ENCODE data around the gene SOX9.

The SOX9 gene

DNA sequence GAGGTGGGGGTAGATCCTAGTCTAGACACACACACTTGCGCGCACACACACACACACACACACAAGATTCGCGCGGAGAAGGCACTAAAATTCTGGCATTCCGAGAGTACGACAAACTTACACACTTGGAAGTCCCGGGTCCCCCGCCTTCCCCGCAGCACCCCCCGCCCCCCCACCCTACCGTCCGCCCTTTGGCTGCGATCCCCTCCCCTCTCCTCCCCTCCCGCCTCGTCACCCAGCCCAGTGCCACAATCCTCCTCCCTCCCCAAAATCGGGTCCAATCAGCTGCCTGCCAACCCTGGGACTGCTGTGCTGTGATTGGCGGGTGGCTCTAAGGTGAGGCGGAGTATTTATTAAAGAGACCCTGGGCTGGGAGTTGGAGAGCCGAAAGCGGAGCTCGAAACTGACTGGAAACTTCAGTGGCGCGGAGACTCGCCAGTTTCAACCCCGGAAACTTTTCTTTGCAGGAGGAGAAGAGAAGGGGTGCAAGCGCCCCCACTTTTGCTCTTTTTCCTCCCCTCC is at the start of gene SOX9:
SOX9 (plus strand) TSS at position 379 of the 522 bp plus-strand sequence. CDS start 372 bp downstream, outside the sequence.
- H3K4me3 ChIP-seq (ENCODE audit: low read depth, low read length): peak within 1 kb of the TSS; percentile 65
- ChIA-PET POLR2A (interaction anchor here (0.6 to 1.2 kb wide), 4 partner anchors 218 to 624 kb away, joined by 3 to 5 read pairs (median 3); no protein-coding TSS in a partner anchor), CTCF (interaction anchor here (0.7 to 3.4 kb wide), 12 partner anchors 11 to 1357 kb away, joined by 3 to 13 read pairs (median 4); no protein-coding TSS in a partner anchor)
- TF ChIP-seq, protein P1, sequence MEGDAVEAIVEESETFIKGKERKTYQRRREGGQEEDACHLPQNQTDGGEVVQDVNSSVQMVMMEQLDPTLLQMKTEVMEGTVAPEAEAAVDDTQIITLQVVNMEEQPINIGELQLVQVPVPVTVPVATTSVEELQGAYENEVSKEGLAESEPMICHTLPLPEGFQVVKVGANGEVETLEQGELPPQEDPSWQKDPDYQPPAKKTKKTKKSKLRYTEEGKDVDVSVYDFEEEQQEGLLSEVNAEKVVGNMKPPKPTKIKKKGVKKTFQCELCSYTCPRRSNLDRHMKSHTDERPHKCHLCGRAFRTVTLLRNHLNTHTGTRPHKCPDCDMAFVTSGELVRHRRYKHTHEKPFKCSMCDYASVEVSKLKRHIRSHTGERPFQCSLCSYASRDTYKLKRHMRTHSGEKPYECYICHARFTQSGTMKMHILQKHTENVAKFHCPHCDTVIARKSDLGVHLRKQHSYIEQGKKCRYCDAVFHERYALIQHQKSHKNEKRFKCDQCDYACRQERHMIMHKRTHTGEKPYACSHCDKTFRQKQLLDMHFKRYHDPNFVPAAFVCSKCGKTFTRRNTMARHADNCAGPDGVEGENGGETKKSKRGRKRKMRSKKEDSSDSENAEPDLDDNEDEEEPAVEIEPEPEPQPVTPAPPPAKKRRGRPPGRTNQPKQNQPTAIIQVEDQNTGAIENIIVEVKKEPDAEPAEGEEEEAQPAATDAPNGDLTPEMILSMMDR (IDR thresholded peaks at IDR 0.05; ENCODE audit: insufficient read depth, low read length, missing control alignments): no peak
- DNase-seq (ENCODE audit: low read depth, low spot score): peak; percentile 42

DNA sequence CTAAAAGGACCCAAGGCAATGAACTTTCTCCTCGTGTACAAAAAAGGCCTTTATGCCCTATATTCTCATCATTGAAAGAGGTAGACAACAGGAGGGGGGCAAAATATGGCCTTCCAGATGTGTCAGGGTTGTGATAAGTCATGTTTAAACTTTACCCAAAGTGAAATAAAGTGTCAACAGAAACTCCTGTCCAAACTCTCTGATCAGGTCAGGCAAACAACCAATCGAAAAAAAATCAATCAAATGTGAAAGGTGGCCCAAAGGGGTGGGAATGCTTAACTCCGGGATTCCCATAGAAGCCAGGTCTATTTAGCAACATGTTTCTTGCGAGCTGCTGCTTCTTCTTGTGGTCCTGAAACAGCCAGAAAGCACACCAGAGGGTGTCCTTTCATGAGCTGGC is 49.5 kb upstream of the SOX9 start:
- POLR2A ChIA-PET: no interaction called here
- no peak overlapping the region for H3K4me3 ChIP-seq (ENCODE audit: low read depth, low read length)
- CTCF ChIA-PET: no interaction called here
- TF ChIP-seq, protein P1 (IDR thresholded peaks at IDR 0.05; ENCODE audit: insufficient read depth, low read length, missing control alignments): no peak
- no peak for DNase-seq (ENCODE audit: low read depth, low spot score)

DNA sequence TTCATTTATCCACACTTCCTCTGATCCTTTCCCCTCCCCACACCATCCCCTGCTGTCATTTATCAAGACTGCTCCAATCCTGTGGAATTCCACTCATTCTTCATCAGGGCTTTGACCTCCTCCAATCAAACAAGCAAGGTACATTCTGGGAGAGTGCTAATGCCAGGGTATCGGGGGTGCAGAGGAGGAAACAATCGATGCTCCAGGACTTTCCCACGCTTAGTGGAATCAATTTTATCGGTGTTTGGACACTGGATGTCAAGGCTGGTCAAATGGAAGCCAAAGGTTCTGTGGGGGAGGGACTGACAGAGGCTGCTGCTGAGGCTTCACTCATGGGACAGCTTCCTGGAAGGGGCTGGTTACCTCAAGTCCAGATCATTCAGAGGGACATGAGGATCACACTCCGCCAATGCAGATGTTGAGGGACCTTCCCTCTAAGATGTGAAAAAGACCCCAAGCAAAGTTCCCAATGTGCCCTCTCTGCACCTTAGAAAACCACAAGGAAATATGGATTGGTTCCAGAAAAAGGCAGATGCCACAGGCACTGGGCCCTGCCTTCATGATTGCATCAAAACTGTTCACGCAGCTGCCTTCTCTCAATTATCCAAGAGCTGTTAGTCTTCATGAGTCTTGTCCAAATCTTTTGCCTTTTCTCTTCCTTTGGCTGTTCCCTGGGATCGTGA is 44.7 kb upstream of the SOX9 start:
- no peak overlapping the region for H3K4me3 ChIP-seq (ENCODE audit: low read depth, low read length)
- ChIA-PET CTCF (interaction anchor here (1.2 kb wide), 1 partner anchor 9 kb away, joined by 3 read pairs; no protein-coding TSS in a partner anchor), POLR2A (no interaction called here)

DNA sequence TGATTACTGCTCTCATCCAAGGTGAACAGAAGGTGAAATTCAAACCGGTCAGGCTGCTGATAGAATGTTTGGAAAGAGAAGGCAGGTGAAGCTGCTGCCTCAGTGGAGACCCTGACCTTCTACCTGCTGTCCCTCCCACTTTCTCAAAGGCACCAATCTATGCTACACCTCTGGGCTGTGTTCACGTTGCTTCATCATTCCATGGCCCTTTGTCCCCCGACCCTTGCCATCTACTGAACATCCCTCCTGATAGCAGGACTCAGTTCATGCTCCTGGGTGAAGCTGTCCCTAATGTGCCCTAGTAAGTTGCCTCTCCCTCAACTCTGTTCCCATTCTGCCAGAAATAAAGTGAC is 44.2 kb upstream of the SOX9 start:
- ChIA-PET POLR2A (no interaction called here), CTCF (interaction anchor here (1.2 kb wide), 1 partner anchor 10 kb away, joined by 3 read pairs; no protein-coding TSS in a partner anchor)
- TF ChIP-seq, protein P1 (IDR thresholded peaks at IDR 0.05; ENCODE audit: insufficient read depth, low read length, missing control alignments): no peak
- no peak for DNase-seq (ENCODE audit: low read depth, low spot score)
- no peak overlapping the region for H3K4me3 ChIP-seq (ENCODE audit: low read depth, low read length)

More for the DNA sequence above, 44.7 kb upstream of the SOX9 start:
- TF ChIP-seq, protein P1 (IDR thresholded peaks at IDR 0.05; ENCODE audit: insufficient read depth, low read length, missing control alignments): no peak
- DNase-seq (ENCODE audit: low read depth, low spot score): no peak

DNA sequence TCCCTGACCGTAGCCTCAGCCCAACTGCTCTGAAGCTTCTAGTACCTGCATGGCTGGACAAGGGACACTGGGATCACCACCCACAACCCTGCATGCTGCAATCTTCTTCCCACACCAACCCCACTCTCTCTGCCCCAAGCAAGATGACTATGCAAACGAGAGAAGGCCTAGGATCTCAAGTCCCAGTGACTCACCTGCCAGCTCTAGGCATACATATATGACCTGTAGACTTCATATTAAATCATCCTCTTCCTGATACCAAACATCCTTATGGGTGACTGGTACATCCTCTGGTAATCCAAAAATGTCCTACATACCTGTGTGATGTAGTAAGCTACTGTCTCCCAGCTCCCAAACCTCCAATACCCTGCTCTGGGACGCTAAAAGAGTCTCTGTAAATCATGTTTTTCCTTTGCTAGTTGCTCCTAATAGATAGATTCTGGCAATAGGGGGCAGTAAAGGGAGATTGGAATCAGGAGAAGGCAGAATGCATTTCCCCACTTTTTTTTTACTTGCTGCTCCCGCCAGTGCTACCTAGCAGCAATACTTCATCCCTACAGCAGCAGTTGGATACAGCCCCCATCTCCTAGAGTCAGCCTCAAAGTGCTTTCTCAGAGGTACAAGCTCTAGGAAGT is 43.4 kb upstream of the SOX9 start:
- ChIA-PET CTCF (interaction anchor here (1.2 kb wide), 1 partner anchor 11 kb away, joined by 3 read pairs; no protein-coding TSS in a partner anchor), POLR2A (no interaction called here)
- TF ChIP-seq, protein P1 (IDR thresholded peaks at IDR 0.05; ENCODE audit: insufficient read depth, low read length, missing control alignments): no peak
- DNase-seq (ENCODE audit: low read depth, low spot score): no peak
- H3K4me3 ChIP-seq (ENCODE audit: low read depth, low read length): no peak overlapping the region

DNA sequence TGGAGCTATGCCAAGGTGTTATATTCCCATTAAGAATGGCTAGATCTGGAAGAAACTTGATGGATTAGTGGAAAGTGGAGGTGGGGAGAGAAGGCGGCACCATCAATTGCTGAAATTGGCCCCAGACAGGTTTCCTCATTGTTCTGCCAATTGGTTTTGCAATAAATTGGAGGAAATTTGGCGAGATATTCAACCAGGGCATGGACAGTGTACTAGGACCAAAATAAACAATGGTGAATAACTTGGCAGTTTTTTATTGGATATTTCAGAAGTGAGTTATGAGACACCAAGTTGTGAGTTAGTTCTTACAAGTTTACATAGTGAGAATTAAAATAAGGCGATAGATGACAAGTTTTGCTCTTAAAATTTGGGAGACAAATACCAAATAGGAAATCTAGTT is 41.1 kb upstream of the SOX9 start:
- ChIA-PET POLR2A (no interaction called here), CTCF (no interaction called here)
- DNase-seq (ENCODE audit: low read depth, low spot score): no peak

More for the DNA sequence above, 41.1 kb upstream of the SOX9 start:
- no peak overlapping the region for H3K4me3 ChIP-seq (ENCODE audit: low read depth, low read length)
- TF ChIP-seq, protein P1 (IDR thresholded peaks at IDR 0.05; ENCODE audit: insufficient read depth, low read length, missing control alignments): no peak
